ENCODE measurements around the gene PTGIS. TPM values are rescaled to one million over a fixed set of nuclear protein-coding genes. Genes with fewer than 3 reads are reported as not detected.

The PTGIS gene
- total RNA-seq, 4 donors from 2014 or later: 3.5 to 30.5 (median 11.1) TPM

DNA sequence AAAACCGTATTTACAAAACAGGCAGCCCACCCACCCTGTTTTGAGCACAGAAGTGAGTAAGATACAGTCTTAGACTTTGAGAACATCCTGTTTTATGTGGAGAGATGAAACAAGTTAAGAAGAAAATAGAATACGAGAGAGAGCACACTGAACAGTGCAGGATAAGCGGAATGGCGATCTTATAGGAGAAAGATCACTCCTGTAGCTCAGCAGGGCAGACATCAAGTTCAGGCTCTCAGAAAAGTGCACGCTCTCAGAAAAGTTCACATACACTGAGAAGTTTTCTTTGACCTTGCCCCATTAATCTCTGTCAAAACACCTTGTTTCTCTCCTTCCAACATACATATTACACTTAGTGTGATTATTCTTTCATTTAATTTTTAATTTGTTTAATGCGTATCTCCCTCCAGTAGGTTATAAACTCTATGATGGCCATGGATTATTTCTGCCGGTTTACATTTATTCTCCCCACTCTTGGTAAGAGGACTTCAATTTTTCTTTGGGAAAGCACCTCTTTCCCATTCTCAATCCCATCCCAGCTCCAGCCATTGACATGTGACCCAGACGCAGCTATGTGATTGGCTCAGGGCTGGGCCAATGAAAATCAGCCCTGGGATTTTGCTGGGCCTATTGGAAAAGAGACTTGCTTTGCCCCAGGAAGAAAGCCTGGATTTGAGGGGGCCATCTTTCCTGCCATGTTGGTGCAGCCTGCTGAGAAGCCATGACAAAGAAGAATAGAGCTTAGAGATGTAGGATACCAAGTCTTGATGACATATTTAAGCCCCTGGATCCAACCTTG, 101.6 kb downstream of the PTGIS start:
- Histone ChIP-seq H3K27me3 (no peaks in the 10 kb centered on the region), H3K4me3 (no peak overlapping the region), H3K4me1 (no peaks in the 10 kb centered on the region), H3K9me3 (no peaks in the 10 kb centered on the region), H3K27ac (no peak overlapping the region), H3K36me3 (no peaks in the 10 kb centered on the region)
- TF ChIP-seq, protein P1, sequence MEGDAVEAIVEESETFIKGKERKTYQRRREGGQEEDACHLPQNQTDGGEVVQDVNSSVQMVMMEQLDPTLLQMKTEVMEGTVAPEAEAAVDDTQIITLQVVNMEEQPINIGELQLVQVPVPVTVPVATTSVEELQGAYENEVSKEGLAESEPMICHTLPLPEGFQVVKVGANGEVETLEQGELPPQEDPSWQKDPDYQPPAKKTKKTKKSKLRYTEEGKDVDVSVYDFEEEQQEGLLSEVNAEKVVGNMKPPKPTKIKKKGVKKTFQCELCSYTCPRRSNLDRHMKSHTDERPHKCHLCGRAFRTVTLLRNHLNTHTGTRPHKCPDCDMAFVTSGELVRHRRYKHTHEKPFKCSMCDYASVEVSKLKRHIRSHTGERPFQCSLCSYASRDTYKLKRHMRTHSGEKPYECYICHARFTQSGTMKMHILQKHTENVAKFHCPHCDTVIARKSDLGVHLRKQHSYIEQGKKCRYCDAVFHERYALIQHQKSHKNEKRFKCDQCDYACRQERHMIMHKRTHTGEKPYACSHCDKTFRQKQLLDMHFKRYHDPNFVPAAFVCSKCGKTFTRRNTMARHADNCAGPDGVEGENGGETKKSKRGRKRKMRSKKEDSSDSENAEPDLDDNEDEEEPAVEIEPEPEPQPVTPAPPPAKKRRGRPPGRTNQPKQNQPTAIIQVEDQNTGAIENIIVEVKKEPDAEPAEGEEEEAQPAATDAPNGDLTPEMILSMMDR (IDR thresholded peaks at IDR 0.05): no peak
- no peak for TF ChIP-seq POLR2A (IDR thresholded peaks at IDR 0.05)
- DNase-seq: no peak

- Histone ChIP-seq H3K4me1 (no peaks in the 10 kb centered on the region), H3K27ac (no peak overlapping the region), H3K27me3 (no peaks in the 10 kb centered on the region), H3K36me3 (no peaks in the 10 kb centered on the region), H3K9me3 (no peaks in the 10 kb centered on the region), H3K4me3 (no peak overlapping the region)
- DNase-seq: no peak
- TF ChIP-seq, protein P1 (IDR thresholded peaks at IDR 0.05): no peak
- TF ChIP-seq POLR2A (IDR thresholded peaks at IDR 0.05): no peak
Observed at GRCh38 chr20:49464556-49464955, 103.4 kb downstream of the PTGIS start.

DNA sequence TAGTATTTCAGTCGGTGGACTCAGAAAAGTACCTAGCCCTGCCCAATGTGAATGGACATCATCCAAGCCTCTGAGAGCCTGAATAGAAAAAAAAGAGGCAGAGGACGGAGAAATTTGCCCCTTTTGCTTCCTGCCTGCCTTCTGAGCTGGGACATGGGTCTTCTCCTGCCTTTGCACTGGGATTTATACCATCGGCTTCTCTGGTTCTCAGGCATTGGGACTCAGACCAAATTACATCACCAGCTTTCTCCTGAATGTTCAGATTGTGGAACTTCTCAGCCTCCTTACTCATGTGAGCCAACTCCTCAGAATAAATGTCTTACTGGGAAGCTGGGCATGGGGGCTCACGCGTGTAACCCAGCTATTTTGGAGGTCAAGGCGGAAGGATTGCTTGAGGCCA, 105.3 kb downstream of the PTGIS start:
- Histone ChIP-seq H3K9me3 (no peaks in the 10 kb centered on the region), H3K27me3 (no peaks in the 10 kb centered on the region), H3K36me3 (no peaks in the 10 kb centered on the region), H3K27ac (no peak overlapping the region), H3K4me1 (no peaks in the 10 kb centered on the region), H3K4me3 (no peak overlapping the region)
- no peak for DNase-seq
- no peak for TF ChIP-seq POLR2A (IDR thresholded peaks at IDR 0.05)
- TF ChIP-seq, protein P1 (IDR thresholded peaks at IDR 0.05): no peak

DNA sequence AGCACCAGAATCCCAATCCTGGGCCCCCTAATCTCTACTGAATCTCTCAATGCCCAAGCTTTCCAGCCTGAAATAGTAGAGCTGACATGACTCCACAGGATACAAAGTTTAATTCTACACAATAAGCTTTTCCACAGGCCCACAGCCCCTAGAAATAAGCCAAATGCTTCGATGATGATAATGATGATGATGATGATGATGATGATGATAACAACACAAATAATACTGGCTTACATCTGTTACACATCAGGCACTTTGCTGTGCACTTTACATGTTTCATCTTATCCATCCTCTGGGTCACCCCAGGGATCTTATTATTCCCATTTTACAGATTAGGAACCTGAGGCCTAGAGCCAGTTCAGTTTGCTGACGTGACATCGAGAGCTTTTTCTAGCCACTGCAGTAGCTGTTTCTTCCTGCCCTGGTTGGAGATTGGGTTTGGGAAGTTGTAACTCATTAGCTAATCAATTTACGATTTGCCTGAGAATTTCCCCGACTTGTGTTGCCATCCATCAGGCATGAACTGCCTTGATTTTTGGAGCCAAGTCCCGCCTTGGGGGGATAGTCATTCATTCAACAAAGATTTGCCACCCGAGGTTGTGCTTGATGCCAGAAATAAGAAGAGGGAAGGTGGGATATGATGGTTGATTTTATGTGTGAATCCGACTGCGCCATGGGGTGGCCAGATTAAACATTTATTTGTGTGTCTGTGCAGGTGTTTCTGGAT, 105.9 kb downstream of the PTGIS start:
- no peak overlapping the region for H3K27ac ChIP-seq
- H3K27me3 ChIP-seq: no peaks in the 10 kb centered on the region
- DNase-seq: no peak
- no peak overlapping the region for H3K4me3 ChIP-seq
- no peaks in the 10 kb centered on the region for H3K4me1 ChIP-seq
- TF ChIP-seq, protein P1 (IDR thresholded peaks at IDR 0.05): no peak
- TF ChIP-seq POLR2A (IDR thresholded peaks at IDR 0.05): no peak
- no peaks in the 10 kb centered on the region for H3K9me3 ChIP-seq
- H3K36me3 ChIP-seq: no peaks in the 10 kb centered on the region

- DNase-seq: no peak
- no peak for TF ChIP-seq POLR2A (IDR thresholded peaks at IDR 0.05)
- TF ChIP-seq, protein P1 (IDR thresholded peaks at IDR 0.05): no peak
- Histone ChIP-seq H3K27ac (no peak overlapping the region), H3K36me3 (no peaks in the 10 kb centered on the region), H3K4me3 (no peak overlapping the region), H3K9me3 (no peaks in the 10 kb centered on the region), H3K4me1 (no peaks in the 10 kb centered on the region), H3K27me3 (no peaks in the 10 kb centered on the region)
Observed at GRCh38 chr20:49460916-49461315, 107.0 kb downstream of the PTGIS start.

Measured in Peyer's patch (tissue), 4 donors.